ENCODE data around the gene ITM2C. TPM values are rescaled to one million over a fixed set of nuclear protein-coding genes. Genes with fewer than 3 reads are reported as not detected.

Gene ITM2C
- total and polyA plus RNA-seq, 2 of the 13 experiments (the other 11 are each of a cell fraction or from before 2014, with no cell fraction given) = 70.5 to 270 TPM

DNA sequence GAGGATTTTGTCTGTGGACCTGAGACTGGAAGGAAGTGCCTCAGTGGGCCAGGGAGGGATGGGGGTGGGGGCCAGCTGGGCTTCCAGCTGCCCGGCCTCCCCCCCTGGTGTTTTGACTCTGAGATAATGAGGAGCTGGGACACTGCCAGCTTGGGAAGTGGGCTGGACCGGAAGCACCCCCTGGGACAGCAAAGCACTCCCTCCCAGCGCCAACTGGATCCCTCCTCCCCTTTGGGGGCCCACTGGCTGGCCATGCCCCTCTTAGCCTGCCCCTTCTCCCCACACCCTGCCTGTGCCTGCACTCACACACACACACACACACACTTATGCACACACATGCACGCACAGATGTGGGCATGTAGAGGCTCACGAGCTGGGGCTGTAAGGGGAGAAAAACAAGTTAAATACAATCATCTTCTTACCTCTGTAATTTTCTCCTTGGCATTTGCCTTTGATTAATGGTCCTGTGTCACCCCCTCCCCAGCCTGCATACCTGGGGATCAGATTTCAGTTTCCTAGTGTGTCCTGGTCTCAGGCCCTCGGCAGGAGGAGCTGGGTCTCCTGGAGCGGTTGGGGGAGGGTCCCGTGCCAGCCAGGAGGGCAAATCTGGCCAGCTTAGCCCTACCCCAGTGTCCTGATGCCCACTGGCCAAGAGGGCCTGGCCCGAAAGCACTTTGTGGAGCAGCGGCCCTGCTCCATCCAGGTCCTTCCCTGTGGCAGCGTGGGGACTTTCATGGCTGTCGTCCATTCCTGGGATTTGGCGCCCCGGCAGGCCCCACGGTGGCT, 3.6 kb downstream of the ITM2C start (continued):
- TF ChIP-seq, protein P1, sequence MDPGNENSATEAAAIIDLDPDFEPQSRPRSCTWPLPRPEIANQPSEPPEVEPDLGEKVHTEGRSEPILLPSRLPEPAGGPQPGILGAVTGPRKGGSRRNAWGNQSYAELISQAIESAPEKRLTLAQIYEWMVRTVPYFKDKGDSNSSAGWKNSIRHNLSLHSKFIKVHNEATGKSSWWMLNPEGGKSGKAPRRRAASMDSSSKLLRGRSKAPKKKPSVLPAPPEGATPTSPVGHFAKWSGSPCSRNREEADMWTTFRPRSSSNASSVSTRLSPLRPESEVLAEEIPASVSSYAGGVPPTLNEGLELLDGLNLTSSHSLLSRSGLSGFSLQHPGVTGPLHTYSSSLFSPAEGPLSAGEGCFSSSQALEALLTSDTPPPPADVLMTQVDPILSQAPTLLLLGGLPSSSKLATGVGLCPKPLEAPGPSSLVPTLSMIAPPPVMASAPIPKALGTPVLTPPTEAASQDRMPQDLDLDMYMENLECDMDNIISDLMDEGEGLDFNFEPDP (CRISPR knock-in tag; conservative IDR thresholded peaks at IDR 0.05) = no peak
- no peak for TF ChIP-seq MAFF (IDR thresholded peaks at IDR 0.05; ENCODE audit: low read depth, low read length)

DNA sequence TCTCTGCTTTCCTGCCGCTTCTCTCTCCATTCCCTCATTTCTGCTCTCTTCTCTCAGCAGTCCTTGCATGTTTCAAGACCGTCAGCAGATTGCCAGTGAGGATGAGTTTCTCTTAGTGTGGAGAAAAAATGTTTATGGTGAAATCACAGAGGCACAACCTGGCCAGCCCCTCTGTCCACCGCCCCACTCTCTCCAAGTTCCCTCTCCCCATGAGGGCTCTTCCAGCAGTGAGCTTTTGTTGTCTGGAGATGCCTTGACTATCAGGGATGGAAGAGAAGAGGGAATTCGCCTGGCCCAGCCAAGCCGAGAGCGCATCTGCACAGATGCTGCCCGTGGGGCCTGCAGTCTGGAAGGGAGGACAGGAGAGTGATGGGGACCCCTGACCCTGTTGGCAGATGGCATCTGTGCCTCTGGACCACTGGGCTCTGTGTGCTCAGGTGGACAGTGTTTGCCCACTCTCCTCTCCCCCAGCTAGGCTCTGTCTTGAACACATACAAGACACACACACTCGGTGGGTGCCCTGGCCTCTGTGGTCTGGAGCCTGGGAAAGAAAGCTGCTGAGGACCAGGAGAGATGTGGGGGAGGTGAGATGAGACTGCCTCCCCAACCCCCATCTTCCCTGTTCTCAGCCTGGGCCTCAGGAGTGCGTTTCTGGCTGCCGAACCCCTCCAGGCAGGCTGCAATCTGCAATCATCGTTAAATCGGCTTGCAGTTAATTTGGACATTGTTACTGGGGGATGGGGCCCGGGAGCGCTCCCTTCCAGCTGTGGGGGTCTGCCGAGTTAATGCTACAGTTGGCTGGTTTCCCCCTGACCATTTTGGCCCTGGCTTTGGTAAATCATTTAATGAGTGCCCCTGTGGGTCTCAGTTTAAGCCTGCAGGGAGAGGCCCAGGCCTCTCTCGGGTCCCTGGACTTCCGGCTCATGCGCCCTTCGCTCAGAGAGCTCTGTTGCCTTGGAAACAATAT, 4.5 kb downstream of the ITM2C start:
- CTCF ChIA-PET (ENCODE audit: low intra/inter-chr PET ratio, low total read pairs) = no interaction called here
- DNase-seq (ENCODE audit: low spot score) = no peak

More for the DNA sequence above, 4.5 kb downstream of the ITM2C start:
- Histone ChIP-seq H3K36me3 (replicated peaks in 1 of 2; ENCODE audit: control insufficient read depth in 1 of 2, insufficient read depth in 2 of 2, low read length in 2 of 2) (no peaks in the 10 kb centered on the region), H3K27ac (ENCODE audit: extremely low read length, insufficient read depth, low read length) (no peak overlapping the region), H4K20me1 (ENCODE audit: insufficient read depth, low read length) (peaks cover 9% of the 10 kb centered on the region; the same call in 1 of the 2 replicates), H3K4me1 (ENCODE audit: insufficient read depth, low read length) (peaks cover 25% of the 10 kb centered on the region), H3K27me3 (ENCODE audit: control insufficient read depth in 1 of 2, insufficient read depth in 2 of 2, low read length in 2 of 2) (no peaks in the 10 kb centered on the region; a peak in 1 of 5 replicates), H3K4me2 (ENCODE audit: low read depth, low read length) (no peak overlapping the region), H3K9ac (ENCODE audit: insufficient read depth, low read depth, low read length) (no peak overlapping the region), H3K79me2 (ENCODE audit: insufficient read depth, low read length) (no peaks in the 10 kb centered on the region), H3K4me3 (replicated peaks in 1 of 3; ENCODE audit: insufficient read depth in 1 of 3, low read depth in 2 of 3, low read length in 3 of 3) (no peak overlapping the region), H3K9me3 (ENCODE audit: low read length) (no peaks in the 10 kb centered on the region), H2AFZ (ENCODE audit: low read length) (no peak overlapping the region)
- TF ChIP-seq, protein P2, sequence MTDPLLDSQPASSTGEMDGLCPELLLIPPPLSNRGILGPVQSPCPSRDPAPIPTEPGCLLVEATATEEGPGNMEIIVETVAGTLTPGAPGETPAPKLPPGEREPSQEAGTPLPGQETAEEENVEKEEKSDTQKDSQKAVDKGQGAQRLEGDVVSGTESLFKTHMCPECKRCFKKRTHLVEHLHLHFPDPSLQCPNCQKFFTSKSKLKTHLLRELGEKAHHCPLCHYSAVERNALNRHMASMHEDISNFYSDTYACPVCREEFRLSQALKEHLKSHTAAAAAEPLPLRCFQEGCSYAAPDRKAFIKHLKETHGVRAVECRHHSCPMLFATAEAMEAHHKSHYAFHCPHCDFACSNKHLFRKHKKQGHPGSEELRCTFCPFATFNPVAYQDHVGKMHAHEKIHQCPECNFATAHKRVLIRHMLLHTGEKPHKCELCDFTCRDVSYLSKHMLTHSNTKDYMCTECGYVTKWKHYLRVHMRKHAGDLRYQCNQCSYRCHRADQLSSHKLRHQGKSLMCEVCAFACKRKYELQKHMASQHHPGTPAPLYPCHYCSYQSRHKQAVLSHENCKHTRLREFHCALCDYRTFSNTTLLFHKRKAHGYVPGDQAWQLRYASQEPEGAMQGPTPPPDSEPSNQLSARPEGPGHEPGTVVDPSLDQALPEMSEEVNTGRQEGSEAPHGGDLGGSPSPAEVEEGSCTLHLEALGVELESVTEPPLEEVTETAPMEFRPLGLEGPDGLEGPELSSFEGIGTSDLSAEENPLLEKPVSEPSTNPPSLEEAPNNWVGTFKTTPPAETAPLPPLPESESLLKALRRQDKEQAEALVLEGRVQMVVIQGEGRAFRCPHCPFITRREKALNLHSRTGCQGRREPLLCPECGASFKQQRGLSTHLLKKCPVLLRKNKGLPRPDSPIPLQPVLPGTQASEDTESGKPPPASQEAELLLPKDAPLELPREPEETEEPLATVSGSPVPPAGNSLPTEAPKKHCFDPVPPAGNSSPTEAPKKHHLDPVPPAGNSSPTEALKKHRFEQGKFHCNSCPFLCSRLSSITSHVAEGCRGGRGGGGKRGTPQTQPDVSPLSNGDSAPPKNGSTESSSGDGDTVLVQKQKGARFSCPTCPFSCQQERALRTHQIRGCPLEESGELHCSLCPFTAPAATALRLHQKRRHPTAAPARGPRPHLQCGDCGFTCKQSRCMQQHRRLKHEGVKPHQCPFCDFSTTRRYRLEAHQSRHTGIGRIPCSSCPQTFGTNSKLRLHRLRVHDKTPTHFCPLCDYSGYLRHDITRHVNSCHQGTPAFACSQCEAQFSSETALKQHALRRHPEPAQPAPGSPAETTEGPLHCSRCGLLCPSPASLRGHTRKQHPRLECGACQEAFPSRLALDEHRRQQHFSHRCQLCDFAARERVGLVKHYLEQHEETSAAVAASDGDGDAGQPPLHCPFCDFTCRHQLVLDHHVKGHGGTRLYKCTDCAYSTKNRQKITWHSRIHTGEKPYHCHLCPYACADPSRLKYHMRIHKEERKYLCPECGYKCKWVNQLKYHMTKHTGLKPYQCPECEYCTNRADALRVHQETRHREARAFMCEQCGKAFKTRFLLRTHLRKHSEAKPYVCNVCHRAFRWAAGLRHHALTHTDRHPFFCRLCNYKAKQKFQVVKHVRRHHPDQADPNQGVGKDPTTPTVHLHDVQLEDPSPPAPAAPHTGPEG (CRISPR knock-in tag; IDR thresholded peaks at IDR 0.05) = no peak
- no peak for TF ChIP-seq FOXC1 (CRISPR knock-in tag; IDR thresholded peaks at IDR 0.05; ENCODE audit: borderline replicate concordance)
- BruUV-seq (replicated peaks) = no TSS peak
- POLR2A ChIA-PET = no interaction called here
- intact Hi-C loops (cut with micrococcal nuclease; ENCODE audit: unreplicated experiment) (loop anchor here (10.0 kb wide), 1 partner anchor 186 kb away; the partner anchor contains the start of gene PSMD1), in situ Hi-C loops (cut with HindIII; ENCODE audit: extremely low pct_ligation_motif_present, low pct_unique_long_range_greater_than_20kb) (no loop called here)
- no peak for ATAC-seq
- 86% methylated on average over 19 of the region's 19 CpGs for WGBS (ENCODE audit: low lambda C conversion rate)
- no peak for FAIRE-seq
